SKM-1 (cell line): Measurements from ENCODE around the gene PALMD.

Source experiments
- DNase-seq: peaks from one replicate; lab custom pipeline; 2025; ENCODE audit not compliant: unreplicated experiment; lab: John Stamatoyannopoulos, UW

The PALMD gene

DNA sequence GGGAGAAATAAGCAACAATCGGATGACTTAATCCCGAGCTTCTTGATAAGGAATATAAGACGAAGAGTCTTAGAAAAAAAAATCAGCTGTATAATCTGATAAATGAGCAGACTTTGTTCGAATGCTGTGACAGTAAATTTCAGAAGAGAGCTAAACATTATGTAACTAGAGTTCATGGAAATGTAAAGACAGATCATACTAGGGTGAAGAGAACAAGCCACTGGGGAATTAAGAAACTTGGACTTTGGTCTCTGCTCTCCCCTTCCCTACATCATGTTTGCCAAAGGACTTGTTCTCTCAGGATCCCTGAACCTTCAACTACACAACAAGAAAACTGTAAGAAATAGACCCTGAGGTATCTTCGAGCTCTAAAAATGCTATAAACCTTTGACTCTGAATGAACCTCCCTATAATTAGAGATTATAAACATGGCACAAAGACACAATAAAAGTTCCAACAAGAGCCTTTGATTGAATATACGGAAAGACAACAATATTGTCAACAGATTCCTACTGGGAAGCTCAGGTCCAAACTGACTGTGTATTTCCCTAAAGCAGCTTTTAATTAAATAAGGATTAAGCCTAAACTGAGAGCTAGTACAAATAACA is 93.0 kb downstream of the PALMD start:
- DNase-seq: no peak

DNA sequence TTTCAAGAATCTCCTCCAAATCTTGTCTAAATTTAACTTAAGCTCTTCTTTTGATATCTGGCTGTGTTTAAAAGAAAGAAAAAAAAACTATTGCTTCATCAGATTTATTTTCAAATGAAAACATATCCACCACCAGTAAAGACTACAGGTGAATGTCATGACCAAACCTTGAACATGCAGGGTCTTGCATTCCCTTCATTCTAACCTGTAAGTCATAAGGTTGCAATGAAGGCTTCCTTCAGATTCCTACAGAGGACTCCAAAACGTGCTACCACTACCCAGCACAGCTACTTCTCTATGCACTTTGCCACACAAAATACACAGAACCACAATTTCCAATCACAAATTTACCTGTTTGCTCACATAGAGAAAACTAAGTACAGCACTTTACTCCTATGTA is 94.2 kb downstream of the PALMD start:
- no peak for DNase-seq
